ENCODE data around the gene ZNF862.
"Not testable (repeated sequence)": the region's sequence is repeated elsewhere in the genome, so short reads cannot be mapped to it uniquely, and the experiment has no call there.

Gene ZNF862

DNA sequence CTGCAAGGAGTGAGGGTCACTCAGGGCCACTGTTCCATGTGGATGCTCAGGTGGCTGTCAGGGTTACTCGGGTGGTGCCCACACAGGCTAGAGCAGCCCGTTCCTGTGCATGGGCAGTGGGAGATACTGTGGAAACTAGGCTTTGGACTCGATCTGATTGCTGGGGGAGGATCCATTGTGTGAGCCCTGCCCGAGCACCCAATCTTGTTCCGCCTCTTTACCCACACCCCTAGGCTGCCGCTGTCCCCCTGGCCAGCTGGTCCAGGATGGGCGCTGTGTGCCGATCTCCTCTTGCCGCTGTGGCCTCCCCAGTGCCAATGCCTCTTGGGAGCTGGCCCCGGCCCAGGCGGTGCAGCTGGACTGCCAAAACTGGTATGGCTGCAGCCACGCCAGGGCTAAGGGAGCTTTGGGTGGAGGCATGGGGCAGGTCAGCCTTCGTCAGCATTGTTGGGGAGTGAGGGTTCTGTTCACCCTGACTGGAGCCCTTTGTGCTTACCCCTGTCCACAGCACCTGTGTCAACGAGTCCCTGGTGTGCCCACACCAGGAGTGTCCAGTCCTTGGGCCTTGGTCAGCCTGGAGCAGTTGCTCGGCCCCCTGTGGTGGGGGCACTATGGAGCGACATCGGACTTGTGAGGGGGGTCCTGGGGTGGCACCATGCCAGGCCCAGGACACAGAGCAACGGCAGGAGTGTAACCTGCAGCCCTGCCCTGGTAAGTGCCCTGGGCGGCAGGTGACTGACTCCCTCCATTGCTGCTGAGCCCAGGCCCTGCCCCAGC, 12.4 kb upstream of the ZNF862 start:
- no peak for DNase-seq

DNA sequence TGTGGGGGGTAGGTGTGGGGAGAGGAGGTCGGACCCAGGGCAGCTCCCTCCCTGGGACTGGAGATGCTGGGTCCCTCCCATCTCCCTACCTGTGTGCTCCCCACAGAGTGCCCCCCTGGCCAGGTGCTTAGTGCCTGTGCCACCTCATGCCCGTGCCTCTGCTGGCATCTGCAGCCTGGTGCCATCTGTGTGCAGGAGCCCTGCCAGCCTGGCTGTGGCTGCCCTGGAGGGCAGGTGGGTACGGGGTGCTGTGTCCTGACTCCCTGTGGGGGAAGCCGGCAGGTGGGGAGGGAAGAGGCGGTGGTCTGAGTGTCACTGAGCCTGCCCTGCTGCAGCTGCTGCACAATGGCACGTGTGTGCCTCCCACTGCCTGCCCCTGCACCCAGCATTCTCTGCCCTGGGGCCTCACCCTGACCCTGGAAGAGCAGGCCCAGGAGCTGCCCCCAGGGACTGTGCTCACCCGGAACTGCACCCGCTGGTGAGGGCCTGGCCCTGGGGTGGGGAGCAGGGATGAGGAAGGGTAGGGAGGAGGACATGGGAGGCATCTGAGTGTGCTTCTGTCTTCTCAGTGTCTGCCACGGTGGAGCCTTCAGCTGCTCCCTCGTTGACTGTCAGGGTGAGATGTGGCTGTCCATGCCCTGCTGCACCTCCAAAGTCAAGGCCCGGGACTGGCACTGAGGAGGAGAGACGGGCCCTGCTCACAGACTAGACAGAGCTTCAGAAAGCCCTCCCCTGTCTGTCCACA, 11.7 kb upstream of the ZNF862 start:
- DNase-seq, result no peak

DNA sequence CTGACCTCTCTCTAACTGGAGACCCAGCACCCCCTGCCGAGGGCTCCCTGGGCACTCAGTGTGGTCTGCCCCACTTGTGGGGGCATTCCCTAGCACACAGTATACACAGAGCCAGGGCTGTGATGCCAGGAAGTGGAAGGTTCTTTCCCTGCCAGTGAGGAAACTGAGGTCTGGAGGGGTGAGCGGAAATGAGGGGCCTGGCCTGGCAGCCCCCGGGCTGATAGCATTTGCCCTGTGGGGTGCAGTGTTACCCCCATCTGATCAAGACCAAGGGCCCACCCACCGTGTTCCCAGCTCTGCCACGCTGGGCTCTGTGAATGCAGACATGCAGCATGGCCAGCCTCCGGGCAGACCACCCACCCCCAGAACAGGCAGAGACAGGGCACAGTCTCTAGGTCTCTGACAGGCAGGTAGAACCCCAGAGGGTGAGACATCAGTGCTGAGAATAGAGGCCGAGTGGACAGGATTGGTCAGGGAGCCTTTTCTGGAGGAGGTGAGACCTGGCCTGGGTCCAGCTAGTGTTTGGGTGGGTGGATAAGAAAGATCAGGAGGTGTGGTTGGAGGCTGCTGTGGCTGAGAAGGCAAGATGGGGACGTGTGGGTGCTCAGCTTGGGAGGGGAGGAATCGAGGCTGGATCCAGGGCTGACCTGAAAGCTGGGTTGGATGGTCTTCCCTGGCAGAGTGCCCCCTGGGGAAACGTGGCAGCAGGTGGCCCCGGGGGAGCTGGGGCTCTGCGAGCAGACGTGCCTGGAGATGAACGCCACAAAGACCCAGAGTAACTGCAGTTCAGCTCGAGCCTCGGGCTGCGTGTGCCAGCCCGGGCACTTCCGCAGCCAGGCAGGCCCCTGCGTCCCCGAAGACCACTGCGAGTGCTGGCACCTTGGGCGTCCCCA, 10.8 kb upstream of the ZNF862 start:
- no peak for DNase-seq

DNA sequence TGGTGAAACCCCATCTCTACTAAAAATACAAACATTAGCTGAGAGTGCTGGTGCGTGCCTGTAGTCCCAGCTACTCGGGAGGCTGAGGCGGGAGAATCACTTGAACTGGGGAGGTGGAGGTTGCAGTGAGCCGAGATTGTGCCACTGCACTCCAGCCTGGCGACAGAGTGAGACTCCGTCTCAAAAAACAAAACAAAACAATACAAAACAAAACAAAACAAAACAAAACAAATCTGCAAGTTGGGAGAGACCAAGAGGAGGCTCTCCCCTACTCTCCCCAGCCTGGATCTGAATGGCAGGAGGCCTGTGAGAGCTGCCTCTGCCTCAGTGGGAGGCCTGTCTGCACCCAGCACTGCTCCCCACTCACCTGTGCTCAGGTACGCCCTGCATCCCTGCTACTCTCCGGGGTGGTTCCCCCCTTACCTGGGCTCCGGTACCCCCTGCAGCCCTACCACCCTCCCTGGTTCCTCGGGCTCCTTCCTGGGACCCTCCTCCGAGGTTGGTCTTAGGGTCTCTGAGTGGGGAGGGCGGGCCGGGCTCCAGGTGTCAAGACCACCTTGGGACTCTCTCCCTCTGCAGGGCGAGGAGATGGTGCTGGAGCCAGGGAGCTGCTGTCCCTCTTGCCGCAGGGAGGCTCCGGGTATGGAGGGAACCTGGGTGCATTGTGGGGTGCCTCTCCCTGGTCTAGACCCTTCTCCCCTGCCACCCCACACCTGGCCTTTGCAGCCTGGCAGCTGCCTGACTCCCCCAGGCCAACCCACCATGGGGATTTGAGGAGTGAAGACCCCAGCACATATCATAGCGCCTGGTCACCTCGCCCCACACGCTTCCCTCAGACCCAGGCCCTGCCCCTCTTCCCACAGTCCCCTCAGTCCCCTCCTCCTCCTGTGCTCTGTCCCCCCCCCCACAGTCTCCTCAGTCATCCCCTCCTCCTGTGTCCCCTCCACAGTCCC, 9.5 kb upstream of the ZNF862 start:
- DNase-seq, result no peak

DNA sequence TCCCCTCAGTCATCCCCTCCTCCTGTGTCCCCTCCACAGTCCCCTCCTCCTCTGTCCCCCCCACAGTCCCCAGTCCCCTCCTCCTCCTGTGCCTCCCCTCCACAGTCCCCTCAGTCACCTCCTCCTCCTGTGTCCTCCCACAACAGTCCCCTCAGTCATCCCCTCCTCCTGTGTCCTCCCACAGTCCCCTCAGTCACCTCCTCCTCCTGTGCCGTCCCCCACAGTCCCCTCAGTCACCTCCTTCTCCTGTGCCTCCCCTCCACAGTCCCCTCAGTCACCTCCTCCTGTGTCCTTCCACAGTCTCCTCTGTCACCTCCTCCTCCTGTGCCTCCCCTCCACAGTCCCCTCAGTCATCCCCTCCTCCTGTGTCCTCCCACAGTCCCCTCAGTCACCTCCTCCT, 7.6 kb upstream of the ZNF862 start:
- not testable (repeated sequence) for DNase-seq

DNA sequence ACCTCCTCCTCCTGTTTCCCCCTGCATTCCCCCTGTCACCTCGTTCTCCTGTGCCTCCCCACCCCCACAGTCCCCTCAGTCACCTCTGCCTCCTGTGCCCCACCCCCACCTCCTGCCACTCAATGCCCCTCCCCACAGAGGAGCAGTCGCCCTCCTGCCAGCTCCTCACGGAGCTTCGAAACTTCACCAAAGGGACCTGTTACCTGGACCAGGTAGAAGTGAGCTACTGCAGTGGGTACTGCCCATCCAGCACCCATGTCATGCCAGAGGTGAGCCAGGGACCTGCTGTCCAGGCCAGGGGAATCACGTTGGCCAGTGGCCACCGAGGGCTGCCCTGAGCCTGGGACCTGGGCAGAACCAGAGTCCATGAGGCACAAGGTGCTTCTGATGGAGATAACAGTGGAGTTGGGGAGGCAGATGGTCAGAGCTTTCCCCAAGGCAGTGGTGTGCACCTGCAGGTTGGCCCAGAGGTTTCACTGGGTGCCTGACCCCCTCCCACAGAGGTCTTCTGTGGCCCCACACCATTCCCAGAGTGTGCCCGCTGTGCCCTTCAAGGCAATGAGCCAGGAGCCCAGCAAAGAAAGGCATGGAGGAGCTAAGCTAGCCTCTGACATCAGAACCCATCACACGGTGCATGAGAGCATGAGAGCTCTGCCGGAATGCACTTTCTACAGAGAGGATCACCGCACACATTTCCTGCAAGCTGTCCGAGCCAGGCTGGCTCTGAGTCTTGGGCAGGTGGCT, 7.0 kb upstream of the ZNF862 start:
- DNase-seq, result no peak

DNA sequence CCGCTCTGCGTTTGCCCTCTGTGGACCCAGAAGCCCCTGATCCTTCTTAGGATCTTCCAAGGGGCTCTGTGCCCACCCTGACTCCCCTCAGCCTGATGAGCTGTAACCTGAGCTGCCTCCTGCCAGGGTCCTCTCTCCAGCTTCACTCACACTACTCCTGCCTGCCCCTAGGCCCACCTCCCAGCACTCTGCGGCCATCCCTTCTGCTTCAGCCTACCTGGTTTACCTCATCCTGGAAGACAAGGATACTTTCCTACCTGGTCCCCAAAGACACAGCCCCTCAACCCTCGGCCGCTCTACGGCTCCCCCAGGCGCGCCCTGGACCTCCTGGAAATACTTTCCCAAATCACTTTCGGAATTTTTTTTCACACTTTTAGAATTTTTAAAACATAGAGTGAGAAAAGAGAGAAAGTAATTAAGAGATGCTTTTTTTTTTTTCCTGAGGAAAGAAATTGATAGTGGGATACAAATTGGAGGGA, 6.4 kb upstream of the ZNF862 start:
- DNase-seq, result no peak

DNA sequence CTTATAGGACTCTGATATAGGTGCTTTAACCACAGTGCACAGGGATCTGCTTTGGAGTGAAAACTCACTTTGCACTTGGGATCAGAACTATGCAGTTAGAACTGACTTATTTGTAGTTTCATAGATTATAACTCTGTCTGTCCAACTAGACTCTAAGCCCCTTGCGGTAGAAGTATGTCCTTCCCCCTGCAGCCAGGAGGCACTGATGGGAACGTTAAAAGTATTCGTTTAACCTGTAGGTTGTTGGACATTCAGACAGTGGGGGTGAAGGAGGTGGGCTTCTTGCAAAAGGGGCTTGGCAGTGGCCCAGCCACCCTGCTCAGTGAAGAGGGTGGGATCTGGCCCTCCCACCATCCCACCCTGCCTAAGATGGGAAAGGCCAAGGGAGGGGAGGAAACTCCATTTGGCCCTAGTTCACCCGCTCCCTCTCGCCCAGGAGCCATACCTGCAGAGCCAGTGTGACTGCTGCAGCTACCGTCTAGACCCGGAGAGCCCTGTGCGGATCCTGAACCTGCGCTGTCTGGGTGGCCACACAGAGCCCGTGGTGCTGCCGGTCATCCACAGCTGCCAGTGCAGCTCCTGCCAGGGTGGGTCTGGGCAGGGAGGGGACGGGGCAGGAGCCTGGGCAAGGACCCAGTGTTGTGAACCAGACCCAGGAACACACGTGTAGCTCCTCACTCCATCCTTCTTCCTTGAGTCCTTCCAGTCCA, 5.7 kb upstream of the ZNF862 start:
- no peak for DNase-seq

DNA sequence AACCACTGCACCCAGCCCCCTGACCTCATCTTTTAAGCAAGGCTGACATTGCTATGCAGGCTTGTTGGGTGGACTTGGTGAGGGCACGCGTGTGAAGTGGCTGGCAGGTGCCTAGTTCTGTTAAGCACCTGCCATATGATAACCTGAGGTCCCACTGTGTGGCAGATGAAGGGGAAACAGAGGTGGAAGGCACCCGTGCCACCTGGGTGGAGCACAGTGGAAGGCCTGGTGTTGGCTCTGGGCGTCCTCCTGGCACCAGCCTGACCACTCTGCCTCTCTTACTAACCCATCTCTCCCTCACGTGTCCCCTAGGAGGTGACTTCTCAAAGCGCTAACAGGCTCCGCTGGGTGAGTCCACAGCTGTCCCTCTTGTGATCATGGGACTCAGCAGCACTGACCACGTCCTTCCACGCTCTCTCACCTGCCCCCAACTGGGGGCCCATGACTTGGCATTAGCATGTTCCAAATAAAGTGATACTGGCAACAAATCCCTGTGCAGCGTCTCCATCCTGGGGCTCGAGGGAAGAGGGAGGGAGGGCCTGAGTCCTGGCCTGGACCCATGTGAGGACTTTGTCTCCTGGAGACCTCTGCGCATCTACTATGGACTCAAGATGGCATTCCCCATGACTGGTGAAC, 4.6 kb upstream of the ZNF862 start:
- no peak for DNase-seq

DNA sequence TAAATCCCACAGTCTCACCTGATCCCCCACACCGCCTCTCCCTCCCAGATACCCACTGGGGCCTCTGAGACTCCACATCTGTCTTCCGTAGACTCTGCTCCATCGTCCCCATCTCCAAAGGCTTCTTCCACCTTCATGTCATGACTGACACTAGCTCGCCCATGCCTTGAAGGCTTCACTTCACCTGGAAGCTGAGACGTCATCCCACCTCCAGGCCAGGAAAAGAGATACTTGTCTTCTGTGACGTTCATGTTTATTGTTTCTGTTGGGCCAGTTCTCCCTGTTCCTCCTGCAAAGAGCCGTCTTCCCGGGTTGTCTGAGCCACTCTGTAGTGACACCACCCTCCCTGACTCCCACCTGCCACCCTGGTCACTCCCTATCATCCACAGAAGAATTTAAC, 3.6 kb upstream of the ZNF862 start:
- DNase-seq, result no peak

DNA sequence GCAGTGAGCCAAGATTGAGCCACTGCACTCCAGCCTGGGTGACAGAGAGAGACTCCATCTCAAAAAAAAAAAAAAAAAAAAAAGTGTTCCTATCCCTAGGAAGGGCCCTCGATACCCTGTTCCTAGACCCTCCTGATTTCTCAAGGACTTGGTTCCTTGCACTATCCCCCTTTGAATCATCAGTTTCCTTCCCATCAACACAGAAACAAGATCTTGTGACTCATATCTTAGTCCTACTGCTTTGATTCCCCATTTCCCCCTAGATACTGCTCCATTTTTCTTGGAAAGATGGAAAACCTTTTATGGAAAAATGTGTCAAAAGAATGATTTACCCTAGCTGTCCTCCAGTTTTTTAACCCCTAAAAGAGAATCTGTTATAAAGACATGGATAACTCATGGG, 1.7 kb upstream of the ZNF862 start:
- DNase-seq, result no peak

DNA sequence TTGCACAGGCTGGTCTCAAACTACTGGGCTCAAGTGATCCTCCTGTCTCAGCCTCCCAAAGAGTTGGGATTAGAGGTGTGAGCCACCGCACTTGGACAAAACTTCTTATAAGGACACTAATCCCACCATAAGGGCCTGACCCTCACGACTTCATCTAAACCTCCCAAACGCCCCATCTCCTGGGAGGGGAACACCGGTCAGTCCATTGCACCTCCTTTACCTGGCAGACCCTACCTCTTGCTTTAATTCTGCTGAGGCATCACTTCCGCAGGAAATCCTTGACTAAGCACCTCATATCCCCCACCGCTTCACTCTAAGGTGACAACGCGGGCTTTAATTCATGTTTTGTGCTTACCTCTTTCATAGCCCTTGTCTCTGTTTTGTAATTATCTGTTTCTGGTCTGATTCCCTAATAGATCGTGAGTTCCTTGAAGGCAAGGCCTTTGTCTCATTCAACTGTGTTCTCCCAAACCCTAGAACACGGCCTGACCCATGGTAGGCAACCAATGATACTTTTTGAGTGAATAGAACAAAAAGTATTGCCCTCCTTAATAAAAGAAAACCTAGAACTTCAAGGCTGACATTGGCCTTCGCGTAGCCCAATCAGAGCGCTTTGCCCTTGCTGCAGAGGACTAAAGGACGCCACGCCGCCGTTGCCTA, 481 bp upstream of the ZNF862 start:
- DNase-seq, result no peak

DNA sequence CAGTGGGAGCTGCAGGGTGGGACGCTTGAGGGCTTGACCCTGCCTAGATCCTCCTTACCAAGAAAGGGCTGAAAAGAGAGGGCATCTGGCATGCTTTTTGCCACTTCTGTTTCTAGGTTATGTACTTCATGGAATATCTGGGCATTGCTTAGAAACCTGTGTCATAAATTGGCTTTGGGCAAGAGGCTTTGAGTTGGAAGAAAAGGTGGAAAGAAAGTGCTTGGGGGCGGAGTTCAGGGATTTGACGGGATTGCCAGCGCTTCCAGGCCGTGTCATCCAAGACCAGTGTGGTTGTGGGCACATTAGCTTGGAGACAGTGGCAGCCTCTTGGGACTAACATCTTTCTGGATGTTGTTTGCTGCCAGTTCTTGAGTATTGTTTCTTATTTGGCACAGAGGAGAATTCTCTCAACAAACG, 825 bp downstream of the ZNF862 start:
- no peak for DNase-seq

DNA sequence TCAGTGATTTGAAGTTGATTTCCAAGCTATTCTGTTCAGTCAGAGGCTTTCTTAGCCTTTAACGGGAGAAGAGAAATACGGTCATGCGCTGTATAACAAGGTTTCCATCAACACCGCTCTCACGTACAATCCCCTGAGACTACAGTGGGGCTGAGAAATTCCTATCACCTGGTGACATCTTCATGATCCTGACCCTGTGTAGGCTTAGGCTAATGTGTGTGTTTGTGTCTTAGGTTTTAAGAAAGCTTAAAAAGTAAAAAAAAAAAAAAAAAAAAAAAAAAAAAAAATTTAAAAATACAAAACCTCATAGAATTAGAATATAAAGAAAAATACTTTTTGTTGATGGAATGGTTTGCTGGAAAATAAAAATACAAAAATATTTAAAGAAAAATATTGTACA, 1.8 kb downstream of the ZNF862 start:
- no peak for DNase-seq

DNA sequence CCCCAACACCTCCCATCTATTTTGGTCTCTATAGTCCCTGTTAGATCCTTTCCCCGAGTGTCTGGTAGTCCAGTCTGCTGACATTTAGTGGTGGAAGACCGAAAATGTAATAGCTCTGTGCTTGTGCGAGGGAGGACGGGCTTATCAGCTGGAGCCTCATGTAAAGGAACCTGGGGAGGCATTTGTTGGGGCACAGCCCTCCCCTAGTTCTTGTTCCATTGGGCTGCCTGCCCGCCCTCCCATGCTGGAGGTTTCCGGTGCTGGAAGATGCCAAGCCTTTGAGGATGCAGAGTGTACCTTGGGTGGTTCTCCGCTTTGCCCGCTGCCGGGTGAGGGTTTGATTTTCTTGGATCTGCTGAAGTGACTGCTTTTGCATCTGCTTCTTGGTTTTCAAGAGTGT, 5.4 kb downstream of the ZNF862 start:
- no peak for DNase-seq

DNA sequence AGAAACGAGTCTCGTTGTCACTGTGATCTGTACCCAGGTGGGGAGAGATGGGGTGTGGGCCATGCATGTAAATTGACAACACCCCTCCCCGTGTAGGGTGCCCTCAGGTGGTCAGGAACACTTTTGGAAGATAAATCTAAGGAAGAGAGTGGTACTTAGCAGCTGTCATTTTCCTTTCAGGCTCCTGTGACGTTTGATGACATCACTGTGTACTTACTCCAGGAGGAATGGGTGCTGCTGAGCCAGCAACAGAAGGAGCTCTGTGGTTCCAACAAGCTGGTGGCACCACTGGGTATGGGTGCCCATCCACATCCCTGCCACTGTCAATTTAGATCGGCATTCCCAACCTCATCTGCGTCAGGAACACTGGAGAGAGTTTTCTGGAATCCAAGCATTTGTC, 6.3 kb downstream of the ZNF862 start:
- DNase-seq, result no peak

DNA sequence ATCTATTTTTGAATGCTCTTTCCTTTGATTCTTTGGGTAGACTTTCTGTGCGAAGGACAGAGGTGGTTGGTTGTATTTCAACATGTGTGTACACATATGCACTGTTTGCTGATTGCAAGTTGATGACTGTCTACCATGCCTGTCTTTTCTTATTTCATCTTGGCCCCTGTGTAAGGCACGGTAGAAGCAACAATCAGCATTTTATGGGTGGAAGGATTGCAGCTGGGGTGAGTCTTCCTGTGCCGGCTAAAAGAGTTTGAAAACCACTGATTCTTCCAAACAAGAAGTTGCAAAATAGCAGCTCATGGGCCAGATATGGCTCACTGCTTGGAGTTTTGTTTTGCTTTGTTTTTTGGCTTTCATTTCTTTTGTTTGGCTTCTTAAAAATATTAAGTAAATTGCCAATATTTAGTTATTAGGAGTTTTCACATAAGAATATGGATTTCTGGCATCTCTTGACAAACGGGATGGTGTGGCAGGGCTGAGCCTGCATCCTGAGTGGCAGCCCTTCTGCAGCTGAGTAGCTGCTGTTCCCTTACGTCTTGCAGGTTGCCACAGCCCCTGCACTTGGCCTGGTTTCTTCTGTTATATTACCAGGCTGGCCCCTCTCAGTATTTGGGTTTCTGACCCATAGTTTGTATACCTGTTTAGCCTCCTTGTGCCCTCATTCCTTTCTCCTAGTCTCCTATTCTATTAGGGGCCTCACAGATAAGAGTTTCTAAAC, 7.2 kb downstream of the ZNF862 start:
- no peak for DNase-seq

DNA sequence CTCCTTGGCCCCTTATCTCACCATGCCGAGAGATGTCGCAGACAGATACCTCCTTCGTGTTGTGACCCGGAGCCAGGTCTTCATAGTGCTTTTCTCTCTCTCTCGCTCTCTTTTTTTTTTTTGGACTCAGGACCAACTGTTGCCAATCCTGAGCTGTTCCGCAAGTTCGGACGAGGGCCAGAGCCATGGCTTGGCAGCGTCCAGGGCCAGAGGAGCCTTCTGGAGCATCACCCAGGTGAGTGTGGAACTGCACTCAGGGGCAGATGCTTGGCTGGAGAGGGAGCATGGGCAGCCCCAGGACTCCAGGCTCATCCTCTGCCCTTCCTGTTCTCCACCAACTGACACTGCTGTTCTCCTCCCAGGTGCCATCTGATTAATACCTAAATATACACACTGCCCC, 7.8 kb downstream of the ZNF862 start:
- no peak for DNase-seq

Measured in CD4-positive, alpha-beta T cell treated with Interleukin-1 beta for 1 hour (primary cell).